K562 (cell line): ENCODE measurements around the gene OR2A1. TPM values are rescaled to one million over a fixed set of nuclear protein-coding genes. Genes with fewer than 3 reads are reported as not detected.
"Not testable (repeated sequence)": the region's sequence is repeated elsewhere in the genome, so short reads cannot be mapped to it uniquely, and the experiment has no call there.

Experiments
- ATAC-seq: fragments of 200-7000 bp; cut with Tn5 transposase; 3 replicates; pipeline ENCODE4 v1.9.1; 2020; ENCODE audit warnings: moderate library complexity
- BruUV-seq: library from RNA; stranded (reverse); fragments of 400-500 nt; replicated peaks from 2 replicates; lab custom pipeline; 2021; lab: Mats Ljungman, UMichigan
- CTCF ChIA-PET: fragments of 300-600 bp; formaldehyde crosslinking; extraction: SDS; loops from one replicate; lab custom pipeline; 2021; ENCODE audit warnings: low intra/inter-chr PET ratio; lab: Yijun Ruan, JAX
- POLR2A ChIA-PET: fragments of 300-600, 350-650 bp; sonication (Branson Sonifier 250); formaldehyde crosslinking; extraction: SDS; loops from one replicate; lab custom pipeline; 2021; ENCODE audit warnings: antibody characterized with exemption, inconsistent platforms; lab: Yijun Ruan, JAX
- DNase-seq, 4 experiments: peaks; one replicate each; pipeline versions ENCODE4 v3.0.0 to v3.0.0-alpha.2; 2011 to 2018; ENCODE audit warnings: low spot score in 3 of 4, mixed read lengths in 3 of 4; ENCODE audit errors: extremely low read depth in 1 of 4
- FAIRE-seq: peaks from 2 replicates; lab custom pipeline; 2011; peaks lifted over from hg19 to GRCh38; lab: Jason Lieb, UNC
- H2AFZ ChIP-seq: 2 replicates; pipeline ENCODE4 v1.6.0; 2011; ENCODE audit warnings: low read depth, low read length, control low read depth, inconsistent platforms
- H3K27ac ChIP-seq: fragments of 200-600 bp; 3 replicates; pipeline ENCODE4 v1.8.0; 2011; ENCODE audit warnings: low read depth, mild to moderate bottlenecking, control low read depth, inconsistent platforms, low read length, moderate library complexity, mixed read lengths; ENCODE audit errors: extremely low read depth
- H3K27me3 ChIP-seq, 2 experiments: fragments of 300-600 bp in 1 of 2; 2 replicates in 1 of 2; 3 replicates in 1 of 2; pipeline versions ENCODE4 v1.6.0 to v1.8.0; 2011; ENCODE audit warnings: inconsistent platforms in 2 of 2, low read length in 2 of 2, mild to moderate bottlenecking in 1 of 2, mixed read lengths in 1 of 2, moderate library complexity in 1 of 2; ENCODE audit not compliant: control insufficient read depth in 2 of 2, insufficient read depth in 2 of 2
- H3K36me3 ChIP-seq: fragments of 300-600 bp; 3 replicates; pipeline ENCODE4 v1.8.0; 2011; ENCODE audit warnings: mild to moderate bottlenecking, low read length, inconsistent platforms; ENCODE audit not compliant: control insufficient read depth, insufficient read depth
- H3K4me1 ChIP-seq, 2 experiments: fragments of 200-600 bp in 1 of 2; replicated peaks in 1 of 2; 2 replicates in 1 of 2; 3 replicates in 1 of 2; pipeline versions ENCODE4 v1.5.1 to v1.8.0; 2011; ENCODE audit warnings: inconsistent platforms in 2 of 2, low read length in 2 of 2, mild to moderate bottlenecking in 1 of 2, mixed read lengths in 1 of 2, moderate library complexity in 1 of 2; ENCODE audit not compliant: control insufficient read depth in 2 of 2, insufficient read depth in 2 of 2
- H3K4me2 ChIP-seq: 2 replicates; pipeline ENCODE4 v1.6.1; 2011; ENCODE audit warnings: low read length, control low read depth, inconsistent platforms, mixed read lengths; ENCODE audit not compliant: insufficient read depth
- H3K4me3 ChIP-seq: fragments of 200-600 bp; sonication (generic), shearing (Covaris generic); 2 replicates; pipeline ENCODE4 v1.5.1; 2016; ENCODE audit warnings: control low read depth, inconsistent platforms
- H3K79me2 ChIP-seq: fragments of 200-600 bp; 3 replicates; pipeline ENCODE4 v1.8.0; 2011; ENCODE audit warnings: low read length, inconsistent platforms; ENCODE audit not compliant: control insufficient read depth, insufficient read depth
- H3K9ac ChIP-seq, 2 experiments: 2 replicates each; pipeline versions ENCODE4 v1.6.0 to v1.6.1; 2011; ENCODE audit warnings: low read depth in 2 of 2, low read length in 2 of 2, control low read depth in 1 of 2, inconsistent platforms in 1 of 2, mild to moderate bottlenecking in 1 of 2, mixed read lengths in 1 of 2; ENCODE audit not compliant: insufficient read depth in 1 of 2
- H3K9me1 ChIP-seq: one replicate; pipeline ENCODE4 v1.6.0; 2011; ENCODE audit warnings: inconsistent platforms, mild to moderate bottlenecking, low read length, moderate library complexity; ENCODE audit not compliant: control insufficient read depth, insufficient read depth
- H3K9me3 ChIP-seq: replicated peaks from 2 replicates; pipeline ENCODE4 v1.5.1; 2011; ENCODE audit warnings: low read depth, low read length, inconsistent platforms; ENCODE audit not compliant: control insufficient read depth, insufficient read depth
- H4K20me1 ChIP-seq: replicated peaks from 2 replicates; pipeline ENCODE4 v1.6.1; 2011; ENCODE audit warnings: low read length, inconsistent platforms, mixed read lengths; ENCODE audit not compliant: control insufficient read depth, insufficient read depth
- WGBS: fragments of 100-300 bp; shearing (Covaris generic); methylation state at CpG from one replicate; pipeline ENCODE4 v1.1.6; 2016; ENCODE audit warnings: low coverage, mixed read lengths; ENCODE audit not compliant: insufficient coverage; ENCODE audit errors: missing lambda C conversion rate; 5-methylcytosine and 5-hydroxymethylcytosine counted together
- in situ Hi-C: fragments of 300-500 bp; cut with MboI; formaldehyde crosslinking; loops from 4 replicates; pipeline ENCODE4 v1.15.0; 2018; ENCODE audit warnings: inconsistent platforms, mixed read lengths
- intact Hi-C: fragments of 100-400 bp; cut with micrococcal nuclease; formaldehyde crosslinking; loops from 2 replicates; pipeline ENCODE4 v1.14.2; 2022
- polyA plus RNA-seq, 8 experiments: library from polyadenylated mRNA; depleted of rRNA in 4 of 8; stranded (reverse) in 5 of 8; unstranded in 3 of 8; fragments of >200 nt; fragmentation: Nextera tagmentation in 2 of 8; fragmentation: Illumina TruSeq in 1 of 8; extraction: Ambion mirVana in 2 of 8; extraction: Trizol in 1 of 8; gene quantifications; 2 replicates each; pipeline versions ENCODE4 v1.2.1 to v1.2.3, GENCODE V29; 2011 to 2014; ENCODE audit warnings: inconsistent platforms in 1 of 8, missing spikeins in 1 of 8
- total RNA-seq, 7 experiments: library from RNA; depleted of rRNA in 6 of 7; stranded (reverse); fragments of >200 nt in 6 of 7; fragmentation: Illumina TruSeq in 2 of 7; extraction: Trizol in 2 of 7; gene quantifications; 2 replicates each; pipeline versions ENCODE4 v1.2.1 to v1.2.3, GENCODE V29; 2011 to 2021; ENCODE audit warnings: low replicate concordance in 1 of 7

The OR2A1 gene
- total and polyA plus RNA-seq, 9 of the 15 experiments (the other 6 are each of a cell fraction or from before 2014, with no cell fraction given), result not detected

DNA sequence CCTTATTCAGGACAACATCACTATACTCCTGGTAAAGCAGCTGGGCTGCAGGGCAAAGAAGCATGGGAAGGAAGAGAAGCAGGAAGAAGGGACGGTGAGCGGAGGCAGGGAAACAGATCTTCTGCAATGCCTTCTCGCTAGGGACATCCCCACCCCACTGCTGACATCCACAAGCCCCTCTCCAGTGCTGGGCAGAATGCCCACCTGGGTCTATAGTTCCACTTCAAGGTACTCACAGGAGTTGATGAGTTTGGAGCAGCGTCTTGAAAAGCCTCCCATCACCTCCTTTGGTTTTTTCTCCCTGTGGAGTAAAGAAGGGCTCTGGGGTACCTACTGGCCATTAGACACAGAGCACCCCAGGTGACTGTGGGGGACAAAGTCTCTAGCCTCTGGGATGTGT lies 29.7 kb upstream of the OR2A1 start:
- POLR2A ChIA-PET, CTCF ChIA-PET, ATAC-seq, H3K9me3 ChIP-seq, H3K4me1 ChIP-seq, H4K20me1 ChIP-seq, FAIRE-seq, H2AFZ ChIP-seq, H3K27ac ChIP-seq, H3K4me2 ChIP-seq, DNase-seq, in situ Hi-C loops, BruUV-seq, H3K9me1 ChIP-seq, H3K36me3 ChIP-seq, H3K27me3 ChIP-seq, H3K79me2 ChIP-seq, H3K4me3 ChIP-seq, H3K9ac ChIP-seq, intact Hi-C loops: not testable (repeated sequence)
- WGBS, result 0% methylated on average over 2 of the region's 4 CpGs

DNA sequence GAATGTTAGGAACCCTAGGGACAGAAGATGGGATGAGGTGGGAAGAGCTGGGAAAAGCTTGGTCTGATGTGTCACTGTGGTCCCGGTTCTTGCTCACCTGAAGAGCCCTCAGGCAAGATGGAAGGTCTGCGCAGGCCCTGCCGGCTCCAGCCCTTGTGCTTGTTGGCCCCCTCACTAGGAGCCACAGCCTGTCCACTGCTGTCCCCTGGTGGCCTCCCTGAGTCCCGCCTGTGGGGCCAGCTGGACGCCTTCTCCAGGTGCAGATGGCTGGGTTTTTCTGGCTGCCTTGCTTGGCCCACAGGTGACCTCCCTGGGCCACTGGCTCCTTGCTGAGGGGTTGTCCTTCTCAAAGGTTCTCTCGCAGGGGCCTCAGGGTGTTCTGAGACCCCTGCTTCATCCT lies 28.5 kb upstream of the OR2A1 start:
- H3K79me2 ChIP-seq, FAIRE-seq, CTCF ChIA-PET, H3K4me3 ChIP-seq, DNase-seq, H4K20me1 ChIP-seq, in situ Hi-C loops, H3K27ac ChIP-seq, H3K4me1 ChIP-seq, H3K4me2 ChIP-seq, BruUV-seq, H3K9me1 ChIP-seq, H3K9ac ChIP-seq, intact Hi-C loops, POLR2A ChIA-PET, H3K9me3 ChIP-seq, H3K36me3 ChIP-seq, H2AFZ ChIP-seq, H3K27me3 ChIP-seq: not testable (repeated sequence)
- no CpG with 5 or more reads among the region's 6 CpGs for whole genome bisulfite sequencing
- peak; percentile 85 for ATAC-seq

DNA sequence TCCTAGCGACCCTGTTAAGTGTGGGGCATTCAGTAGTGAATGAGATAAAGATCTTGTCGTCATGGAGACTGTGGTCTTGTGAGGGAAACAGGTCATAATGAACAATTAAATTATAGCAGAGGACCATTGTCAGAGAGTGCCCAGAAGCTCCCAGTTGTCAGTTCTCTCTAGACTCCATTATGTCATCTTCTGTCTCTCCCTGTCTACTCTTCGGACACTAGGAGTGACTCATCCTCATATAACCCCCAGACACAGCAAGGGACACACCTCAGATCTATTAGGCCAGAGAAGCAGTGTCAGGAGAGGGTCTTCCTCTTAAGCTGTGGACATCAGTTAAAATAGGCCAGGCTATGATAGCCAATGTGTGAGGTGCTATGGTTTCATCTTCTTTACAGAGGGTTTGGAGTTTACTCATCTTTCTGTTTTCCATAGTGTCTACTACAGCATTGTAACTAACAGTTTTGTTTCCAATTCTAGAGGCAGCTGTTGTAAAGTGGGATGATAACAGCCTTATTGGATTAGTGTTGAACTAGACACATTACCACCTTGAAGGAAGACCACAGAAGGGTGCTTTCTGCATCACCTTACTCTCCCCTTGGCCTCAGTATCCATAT lies 24.9 kb upstream of the OR2A1 start:
- H3K4me1 ChIP-seq, in situ Hi-C loops, POLR2A ChIA-PET, H3K4me2 ChIP-seq, CTCF ChIA-PET, H3K4me3 ChIP-seq, H3K9me3 ChIP-seq, H3K36me3 ChIP-seq, H2AFZ ChIP-seq, H3K9me1 ChIP-seq, H4K20me1 ChIP-seq, BruUV-seq, H3K79me2 ChIP-seq, ATAC-seq, H3K27ac ChIP-seq, FAIRE-seq, intact Hi-C loops, DNase-seq, H3K27me3 ChIP-seq, H3K9ac ChIP-seq: not testable (repeated sequence)
- no CpG with 5 or more reads among the region's 3 CpGs for WGBS

DNA sequence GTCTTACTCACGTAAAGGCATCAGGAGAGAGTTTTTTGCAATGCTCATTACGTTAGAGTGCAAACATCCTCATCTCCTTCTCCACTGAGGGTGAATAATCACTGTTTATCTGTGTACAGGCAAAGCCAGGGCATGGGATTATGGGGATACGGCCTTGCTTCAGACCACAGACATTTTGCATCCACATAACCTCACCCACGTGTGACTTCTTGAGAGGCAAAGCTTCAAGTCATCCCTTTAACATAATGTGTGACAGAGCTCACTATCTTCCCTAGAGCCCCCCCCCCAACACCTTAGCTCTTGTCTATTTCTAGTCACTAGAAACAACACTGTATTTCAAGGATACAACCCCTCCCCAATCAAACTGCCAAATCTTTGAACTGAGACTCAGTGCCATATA lies 20.6 kb upstream of the OR2A1 start:
- H3K27me3 ChIP-seq, H3K4me2 ChIP-seq, H3K9me3 ChIP-seq, intact Hi-C loops, POLR2A ChIA-PET, H3K4me1 ChIP-seq, H3K9me1 ChIP-seq, DNase-seq, in situ Hi-C loops, BruUV-seq, H3K4me3 ChIP-seq, H3K9ac ChIP-seq, H3K27ac ChIP-seq, ATAC-seq, FAIRE-seq, H4K20me1 ChIP-seq, CTCF ChIA-PET, H3K36me3 ChIP-seq, H2AFZ ChIP-seq, H3K79me2 ChIP-seq: not testable (repeated sequence)
- 0% methylated on average over 2 of the region's 4 CpGs for WGBS
